HUES48 (cell line): Measurements from ENCODE around the gene SLC34A1.

Experiments used
- H3K27ac ChIP-seq: one replicate; pipeline ENCODE4 v1.7.0; 2013; ENCODE audit warnings: low read depth, low read length, inconsistent platforms
- H3K27me3 ChIP-seq: 2 replicates; pipeline ENCODE4 v1.6.1; 2013; ENCODE audit warnings: mild to moderate bottlenecking, low read length; ENCODE audit not compliant: control insufficient read depth, insufficient read depth
- H3K36me3 ChIP-seq: 2 replicates; pipeline ENCODE4 v1.6.1; 2013; ENCODE audit warnings: low read length; ENCODE audit not compliant: control insufficient read depth, insufficient read depth
- H3K4me1 ChIP-seq: 2 replicates; pipeline ENCODE4 v1.6.1; 2013; ENCODE audit warnings: mild to moderate bottlenecking, low read length; ENCODE audit not compliant: control insufficient read depth, insufficient read depth
- H3K4me3 ChIP-seq: 2 replicates; pipeline ENCODE4 v1.5.1; 2013; ENCODE audit warnings: mild to moderate bottlenecking, low read depth, low read length
- H3K9ac ChIP-seq: 2 replicates; pipeline ENCODE4 v1.6.1; 2013; ENCODE audit warnings: mild to moderate bottlenecking, low read depth, low read length, moderate library complexity
- H3K9me3 ChIP-seq: 2 replicates; pipeline ENCODE4 v1.6.1; 2013; ENCODE audit warnings: low read length; ENCODE audit not compliant: control insufficient read depth, insufficient read depth

The SLC34A1 gene

DNA sequence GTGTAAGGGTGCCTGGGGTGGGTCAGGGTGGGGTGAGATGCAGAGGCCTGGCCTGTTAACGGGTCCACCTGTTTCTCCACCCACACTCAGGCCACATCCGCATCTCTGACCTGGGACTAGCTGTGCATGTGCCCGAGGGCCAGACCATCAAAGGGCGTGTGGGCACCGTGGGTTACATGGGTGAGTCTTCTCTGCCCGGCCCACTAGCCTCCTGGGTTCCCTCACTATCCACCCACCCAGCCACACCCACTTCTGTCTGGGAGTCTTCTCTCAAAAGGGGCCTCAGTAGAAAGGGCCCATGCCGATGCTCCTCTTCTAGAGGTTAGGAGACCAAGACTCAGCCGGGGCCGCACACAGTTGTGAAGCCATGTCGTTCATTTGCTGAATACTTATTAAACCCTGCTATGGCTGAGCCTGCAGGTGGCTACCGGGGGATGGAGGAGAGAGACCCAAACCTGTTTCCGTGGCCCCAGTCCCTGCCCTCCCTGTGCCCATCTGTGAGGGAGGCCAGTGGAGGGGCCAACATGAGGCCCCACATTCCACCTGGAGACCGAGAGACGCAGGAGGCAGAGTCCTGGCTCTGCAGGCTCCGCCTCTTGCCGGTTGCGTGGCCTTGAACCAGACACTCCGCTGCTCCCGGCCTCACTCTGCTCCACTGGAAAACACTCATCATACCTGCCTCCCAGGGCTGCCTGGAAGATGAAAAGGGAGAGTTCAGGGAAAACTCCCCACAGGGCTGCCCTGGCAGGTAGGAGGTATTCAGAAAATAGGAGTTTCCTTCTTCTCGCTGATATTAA, 50.9 kb downstream of the SLC34A1 start:
- Histone ChIP-seq H3K27me3 (no peaks in the 10 kb centered on the region), H3K36me3 (peaks cover 75% of the 10 kb centered on the region), H3K4me1 (peaks cover 5% of the 10 kb centered on the region; the same call in 1 of the 2 replicates), H3K4me3 (no peak overlapping the region), H3K9ac (no peak overlapping the region), H3K9me3 (no peaks in the 10 kb centered on the region), H3K27ac (no peak overlapping the region)

DNA sequence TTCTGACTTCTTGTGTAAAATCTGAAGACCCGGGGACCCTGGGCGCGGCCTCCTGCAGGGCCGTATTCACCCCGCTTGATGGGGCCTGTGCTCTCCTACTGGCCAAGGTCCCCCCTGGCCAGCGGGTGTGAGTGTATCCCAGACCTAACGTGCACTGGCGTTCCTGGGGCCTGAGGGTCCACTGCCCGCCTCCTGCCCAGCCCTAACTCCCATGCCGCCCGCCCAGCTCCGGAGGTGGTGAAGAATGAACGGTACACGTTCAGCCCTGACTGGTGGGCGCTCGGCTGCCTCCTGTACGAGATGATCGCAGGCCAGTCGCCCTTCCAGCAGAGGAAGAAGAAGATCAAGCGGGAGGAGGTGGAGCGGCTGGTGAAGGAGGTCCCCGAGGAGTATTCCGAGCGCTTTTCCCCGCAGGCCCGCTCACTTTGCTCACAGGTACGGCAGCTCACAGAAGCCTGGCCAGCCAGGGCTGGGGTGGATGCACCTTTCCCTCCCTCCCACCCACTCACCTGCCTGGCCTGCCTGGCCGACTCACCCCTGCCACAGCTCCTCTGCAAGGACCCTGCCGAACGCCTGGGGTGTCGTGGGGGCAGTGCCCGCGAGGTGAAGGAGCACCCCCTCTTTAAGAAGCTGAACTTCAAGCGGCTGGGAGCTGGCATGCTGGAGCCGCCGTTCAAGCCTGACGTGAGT, 51.8 kb downstream of the SLC34A1 start:
- H3K27ac ChIP-seq: no peak overlapping the region
- H3K4me3 ChIP-seq: no peak overlapping the region
- H3K36me3 ChIP-seq: peaks cover 68% of the 10 kb centered on the region
- no peaks in the 10 kb centered on the region for H3K27me3 ChIP-seq
- H3K4me1 ChIP-seq: peaks cover 9% of the 10 kb centered on the region; the same call in 1 of the 2 replicates
- H3K9ac ChIP-seq: no peak overlapping the region
- no peaks in the 10 kb centered on the region for H3K9me3 ChIP-seq

DNA sequence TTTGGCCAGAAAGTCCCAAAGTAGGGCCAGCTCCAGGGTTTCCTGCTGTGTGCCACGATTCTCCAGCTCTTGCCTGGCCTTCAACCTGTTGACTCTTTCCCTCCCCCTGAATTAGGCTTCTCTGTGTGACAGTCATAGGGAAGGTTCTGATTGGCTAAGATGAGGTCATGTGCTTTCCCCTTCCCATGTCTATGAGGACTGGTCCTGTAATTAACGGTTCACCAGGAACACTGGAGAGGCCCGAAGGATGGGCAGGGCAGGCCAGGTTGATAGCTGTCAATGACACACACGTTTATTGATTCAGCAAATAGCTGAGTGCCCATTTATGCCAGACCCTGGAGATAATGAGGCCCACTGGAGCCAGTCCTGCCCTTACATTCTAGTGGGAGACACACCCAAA, 53.4 kb downstream of the SLC34A1 start:
- Histone ChIP-seq H3K27ac (no peak overlapping the region), H3K27me3 (no peaks in the 10 kb centered on the region), H3K9ac (no peak overlapping the region), H3K4me1 (peaks cover 9% of the 10 kb centered on the region; the same call in 1 of the 2 replicates), H3K4me3 (no peak overlapping the region), H3K9me3 (no peaks in the 10 kb centered on the region), H3K36me3 (peaks cover 56% of the 10 kb centered on the region)

DNA sequence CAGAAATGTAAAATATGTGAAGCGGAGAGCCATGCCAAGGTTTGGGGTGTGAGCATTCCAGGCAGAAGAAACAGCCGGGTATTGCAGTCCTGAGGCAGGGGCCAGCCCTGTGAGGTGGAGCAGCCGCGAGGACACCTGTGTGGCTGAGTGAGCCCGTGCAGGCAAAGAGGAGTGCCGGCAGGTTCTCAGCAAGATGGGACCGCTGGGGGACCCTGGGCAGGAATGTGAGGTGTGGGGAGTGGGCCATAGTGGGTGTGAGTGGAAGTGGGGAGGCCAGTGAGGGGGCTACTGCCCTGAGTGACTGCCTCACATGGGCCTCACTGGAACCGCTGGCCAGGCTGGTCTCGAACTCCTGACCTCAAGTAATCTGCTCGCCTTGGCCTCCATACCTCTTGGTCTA, 54.2 kb downstream of the SLC34A1 start:
- Histone ChIP-seq H3K27ac (no peak overlapping the region), H3K9ac (no peak overlapping the region), H3K4me3 (no peak overlapping the region), H3K36me3 (peaks cover 48% of the 10 kb centered on the region), H3K4me1 (peaks cover 9% of the 10 kb centered on the region; the same call in 1 of the 2 replicates), H3K9me3 (no peaks in the 10 kb centered on the region), H3K27me3 (no peaks in the 10 kb centered on the region)

DNA sequence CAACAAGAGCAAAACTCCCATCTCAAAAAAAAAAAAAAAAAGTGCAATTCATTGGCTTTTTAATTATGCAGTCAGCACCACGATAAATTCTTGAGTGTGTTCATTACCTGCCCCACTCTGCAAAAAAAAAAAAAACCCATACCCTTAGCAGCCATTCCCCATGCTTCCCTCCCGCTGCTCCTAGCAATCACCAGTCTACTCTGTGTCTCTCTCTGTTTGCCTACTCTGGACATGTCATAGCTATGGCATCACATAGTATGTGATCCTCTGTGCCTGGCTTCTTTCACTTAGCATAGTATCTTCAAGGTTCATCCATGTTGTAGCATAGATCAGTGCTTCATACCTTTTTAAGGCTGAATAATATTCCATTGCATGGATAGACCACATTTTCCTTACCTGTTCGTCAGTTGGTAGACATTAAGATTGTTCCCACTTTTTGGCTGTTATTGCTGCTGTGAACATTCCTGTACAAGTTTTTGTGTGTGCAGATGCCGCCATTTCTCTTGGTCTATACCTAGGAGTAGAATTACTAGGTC, 55.4 kb downstream of the SLC34A1 start:
- H3K4me1 ChIP-seq: peaks cover 9% of the 10 kb centered on the region; the same call in 1 of the 2 replicates
- H3K27ac ChIP-seq: no peak overlapping the region
- H3K9me3 ChIP-seq: no peaks in the 10 kb centered on the region
- peaks cover 38% of the 10 kb centered on the region for H3K36me3 ChIP-seq
- H3K27me3 ChIP-seq: 0 out of 2 replicates have a peak, but pooled peaks cover 4% of the 10 kb centered on the region
- H3K4me3 ChIP-seq: no peak overlapping the region
- H3K9ac ChIP-seq: no peak overlapping the region

DNA sequence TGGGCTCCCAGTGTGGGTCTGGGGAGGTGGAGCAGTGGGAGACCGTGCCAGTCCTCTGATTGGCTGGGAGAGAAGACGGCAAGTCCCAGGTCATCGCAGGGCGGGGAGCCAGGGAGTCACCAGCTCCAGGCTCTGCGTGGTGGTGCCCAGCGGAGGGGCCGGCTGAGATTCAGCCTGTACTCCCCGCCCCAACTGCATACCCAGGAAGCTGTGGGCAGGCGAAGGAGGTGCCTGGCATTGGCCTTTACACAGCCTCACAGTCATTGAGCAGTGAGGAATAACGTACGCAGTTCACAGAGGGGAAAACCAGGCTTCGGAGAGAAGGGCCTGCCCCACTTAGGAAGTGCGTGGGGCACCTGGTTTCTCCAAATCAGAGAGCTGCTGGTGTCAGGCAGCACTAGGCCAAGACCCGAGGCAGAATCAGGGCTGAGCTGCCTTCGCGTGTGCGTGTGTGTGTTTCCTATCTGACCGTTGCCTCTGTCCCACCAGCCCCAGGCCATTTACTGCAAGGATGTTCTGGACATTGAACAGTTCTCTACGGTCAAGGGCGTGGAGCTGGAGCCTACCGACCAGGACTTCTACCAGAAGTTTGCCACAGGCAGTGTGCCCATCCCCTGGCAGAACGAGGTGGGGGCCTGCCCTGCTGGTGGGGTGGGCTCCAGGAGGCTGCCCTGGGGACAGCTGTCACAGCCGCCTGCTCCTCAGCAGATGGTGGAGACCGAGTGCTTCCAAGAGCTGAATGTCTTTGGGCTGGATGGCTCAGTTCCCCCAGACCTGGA, 56.2 kb downstream of the SLC34A1 start:
- Histone ChIP-seq H3K36me3 (peaks cover 30% of the 10 kb centered on the region), H3K27ac (no peak overlapping the region), H3K4me1 (peaks cover 12% of the 10 kb centered on the region; the same call in 1 of the 2 replicates)

DNA sequence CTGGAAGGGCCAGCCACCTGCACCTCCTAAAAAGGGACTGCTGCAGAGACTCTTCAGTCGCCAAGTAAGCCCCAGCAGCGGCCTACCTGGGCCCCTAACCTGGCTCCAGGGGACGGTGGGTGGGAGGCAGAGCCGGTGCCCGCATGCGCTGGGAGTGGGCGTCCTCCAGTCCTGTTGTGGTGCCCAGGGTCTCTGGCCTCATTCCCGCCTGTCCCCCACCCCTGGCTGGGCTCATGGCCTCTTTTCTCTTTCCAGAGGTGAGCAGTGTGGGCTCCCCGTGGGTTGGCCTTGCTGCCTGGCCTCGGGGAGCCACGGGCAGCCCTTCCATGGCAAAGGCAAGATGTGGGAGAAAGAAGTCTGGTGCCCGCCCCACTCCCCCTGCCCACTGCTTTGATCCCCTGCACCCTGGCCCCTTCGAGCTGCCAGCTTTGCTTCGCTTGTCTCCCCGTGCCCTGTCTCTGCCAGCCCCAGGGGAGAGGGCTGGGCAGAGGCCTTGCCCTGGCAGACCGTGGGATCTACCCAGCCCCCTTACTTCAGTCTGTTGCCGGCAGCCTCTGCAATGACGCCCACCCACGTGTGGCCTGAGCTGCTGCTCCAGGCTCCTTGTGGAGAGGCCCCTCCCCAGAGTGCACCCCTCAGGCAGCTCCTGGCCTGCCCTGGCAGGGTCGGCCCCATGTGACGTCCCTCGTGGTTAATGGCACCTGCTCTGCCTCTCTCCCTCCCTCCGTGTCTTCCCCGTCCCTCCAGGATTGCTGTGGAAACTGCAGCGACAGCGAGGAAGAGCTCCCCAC, 57.0 kb downstream of the SLC34A1 start:
- Histone ChIP-seq H3K4me3 (no peak overlapping the region), H3K27ac (no peak overlapping the region), H3K9me3 (no peaks in the 10 kb centered on the region), H3K27me3 (peaks cover 16% of the 10 kb centered on the region), H3K36me3 (peaks cover 26% of the 10 kb centered on the region), H3K9ac (no peak overlapping the region), H3K4me1 (peaks cover 17% of the 10 kb centered on the region)

More for the DNA sequence above, 56.2 kb downstream of the SLC34A1 start:
- Histone ChIP-seq H3K4me3 (no peak overlapping the region), H3K9ac (no peak overlapping the region), H3K27me3 (peaks cover 10% of the 10 kb centered on the region), H3K9me3 (no peaks in the 10 kb centered on the region)

DNA sequence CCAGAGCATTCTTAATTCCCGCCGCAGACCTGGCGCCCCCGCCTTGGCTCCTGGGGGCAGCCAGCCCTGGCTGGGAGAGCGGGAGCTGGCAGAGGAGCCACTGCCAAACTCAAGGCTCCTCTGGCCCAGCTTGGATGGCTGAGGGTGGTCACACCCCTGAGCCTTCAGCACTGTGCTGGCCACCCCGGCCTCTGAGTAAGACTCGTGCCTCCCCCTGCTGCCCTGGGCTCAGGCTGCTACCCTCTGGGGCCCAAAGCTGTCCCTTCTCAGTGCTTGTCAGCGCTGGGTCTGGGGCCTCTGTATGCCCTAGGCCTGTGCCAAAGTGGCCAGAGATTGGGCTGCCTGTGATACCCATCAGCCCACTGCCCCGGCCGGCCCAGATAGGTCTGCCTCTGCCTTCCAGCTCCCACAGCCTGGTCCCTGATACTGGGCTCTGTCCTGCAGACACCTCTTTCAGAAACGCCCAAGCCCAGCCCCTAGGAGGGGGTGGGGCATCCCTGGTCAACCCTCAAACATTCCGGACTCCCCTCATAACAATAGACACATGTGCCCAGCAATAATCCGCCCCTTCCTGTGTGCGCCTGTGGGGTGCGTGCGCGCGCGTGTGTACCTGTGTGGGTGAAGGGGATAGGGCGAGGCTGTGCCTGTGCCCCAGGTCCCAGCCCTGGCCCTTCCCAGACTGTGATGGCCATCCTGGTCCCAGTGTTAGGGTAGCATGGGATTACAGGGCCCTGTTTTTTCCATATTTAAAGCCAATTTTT, 58.0 kb downstream of the SLC34A1 start:
- H3K9ac ChIP-seq: no peak overlapping the region
- H3K36me3 ChIP-seq: peaks cover 20% of the 10 kb centered on the region
- H3K4me1 ChIP-seq: peaks cover 19% of the 10 kb centered on the region

DNA sequence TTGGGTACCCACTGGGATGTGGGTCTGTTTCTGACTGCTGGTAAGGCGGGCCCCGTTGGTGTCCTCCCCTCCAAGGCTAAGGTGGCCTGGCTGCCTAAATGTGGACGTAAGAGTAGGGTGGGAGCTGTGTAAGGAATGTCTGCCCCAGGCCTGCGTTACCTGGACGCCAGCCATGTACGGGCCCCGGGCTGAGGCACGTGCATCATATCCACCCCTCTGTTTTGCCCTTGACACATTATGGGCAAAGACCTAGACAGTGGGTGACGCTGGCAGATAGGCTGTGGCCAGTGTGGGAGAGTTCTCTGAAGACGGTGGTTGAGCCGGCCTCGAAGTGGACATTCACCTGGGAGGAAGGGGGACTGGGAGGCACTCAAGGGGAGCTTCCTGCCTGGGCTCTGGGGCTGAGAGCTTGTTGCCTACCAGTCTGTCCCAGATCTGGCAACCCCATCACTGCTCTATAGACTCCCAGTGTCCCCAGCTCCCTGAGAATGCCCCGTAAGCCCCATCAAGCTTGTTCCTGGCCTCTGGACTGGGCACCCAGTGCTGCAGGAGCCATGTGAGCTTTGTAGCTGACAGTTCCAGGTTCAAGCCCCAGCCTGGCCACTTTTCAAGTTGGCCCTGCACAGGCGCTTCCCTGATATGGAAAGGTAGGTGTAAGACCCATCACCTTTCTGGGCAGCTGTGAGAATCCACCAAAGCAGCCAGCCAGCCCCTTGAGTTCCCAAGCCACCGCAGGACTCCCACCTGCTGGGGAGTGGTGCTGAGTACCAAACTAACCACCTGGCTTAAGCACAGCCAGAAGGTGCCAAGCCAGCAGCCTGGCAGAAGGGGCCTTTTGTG, 59.1 kb downstream of the SLC34A1 start:
- H3K9ac ChIP-seq: no peak overlapping the region
- H3K27me3 ChIP-seq: peaks cover 16% of the 10 kb centered on the region
- no peaks in the 10 kb centered on the region for H3K9me3 ChIP-seq
- H3K4me1 ChIP-seq: peaks cover 29% of the 10 kb centered on the region
- H3K27ac ChIP-seq: no peak overlapping the region
- H3K36me3 ChIP-seq: peaks cover 10% of the 10 kb centered on the region; the same call in 1 of the 2 replicates
- no peak overlapping the region for H3K4me3 ChIP-seq

More for the DNA sequence above, 58.0 kb downstream of the SLC34A1 start:
- no peak overlapping the region for H3K4me3 ChIP-seq
- no peak overlapping the region for H3K27ac ChIP-seq
- H3K27me3 ChIP-seq: peaks cover 16% of the 10 kb centered on the region
- H3K9me3 ChIP-seq: no peaks in the 10 kb centered on the region
